PC-9 (cell line): ENCODE results near the gene PARN.

Source experiments
- EZH2 ChIP-seq: fragments of 200-600 bp; sonication (generic); IDR thresholded peaks from 2 replicates; pipeline ENCODE4 v1.8.0; 2017; ENCODE audit warnings: antibody characterized with exemption, low read depth
- TF ChIP-seq, protein P1 (sequence below): fragments of 200-600 bp; sonication (generic); conservative IDR thresholded peaks from 2 replicates; pipeline ENCODE4 v1.6.1; 2017; ENCODE audit warnings: mixed run types, antibody characterized with exemption, mild to moderate bottlenecking, moderate library complexity

DNA sequence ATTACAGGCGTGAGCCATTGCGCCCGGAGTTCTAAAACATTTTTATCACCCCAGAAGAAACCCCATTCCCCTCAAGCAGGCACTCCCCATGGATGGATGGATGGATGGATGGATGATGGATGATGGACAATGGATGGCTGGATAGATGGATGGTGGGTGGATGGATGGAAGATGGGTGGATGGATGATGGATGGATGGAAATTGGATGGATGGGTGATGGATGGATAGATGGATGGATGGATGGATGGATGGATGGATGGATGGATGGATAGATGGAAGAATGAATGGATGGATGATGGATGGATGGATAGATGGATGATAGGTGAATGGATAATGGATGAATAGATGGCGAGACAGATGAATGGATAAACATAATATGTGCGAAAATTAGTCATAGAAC is 47.6 kb upstream of the PARN start:
- TF ChIP-seq, protein P1, sequence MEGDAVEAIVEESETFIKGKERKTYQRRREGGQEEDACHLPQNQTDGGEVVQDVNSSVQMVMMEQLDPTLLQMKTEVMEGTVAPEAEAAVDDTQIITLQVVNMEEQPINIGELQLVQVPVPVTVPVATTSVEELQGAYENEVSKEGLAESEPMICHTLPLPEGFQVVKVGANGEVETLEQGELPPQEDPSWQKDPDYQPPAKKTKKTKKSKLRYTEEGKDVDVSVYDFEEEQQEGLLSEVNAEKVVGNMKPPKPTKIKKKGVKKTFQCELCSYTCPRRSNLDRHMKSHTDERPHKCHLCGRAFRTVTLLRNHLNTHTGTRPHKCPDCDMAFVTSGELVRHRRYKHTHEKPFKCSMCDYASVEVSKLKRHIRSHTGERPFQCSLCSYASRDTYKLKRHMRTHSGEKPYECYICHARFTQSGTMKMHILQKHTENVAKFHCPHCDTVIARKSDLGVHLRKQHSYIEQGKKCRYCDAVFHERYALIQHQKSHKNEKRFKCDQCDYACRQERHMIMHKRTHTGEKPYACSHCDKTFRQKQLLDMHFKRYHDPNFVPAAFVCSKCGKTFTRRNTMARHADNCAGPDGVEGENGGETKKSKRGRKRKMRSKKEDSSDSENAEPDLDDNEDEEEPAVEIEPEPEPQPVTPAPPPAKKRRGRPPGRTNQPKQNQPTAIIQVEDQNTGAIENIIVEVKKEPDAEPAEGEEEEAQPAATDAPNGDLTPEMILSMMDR = no peak
- TF ChIP-seq EZH2 = no peak
